Ovary (tissue), 3 donors: ENCODE measurements around the gene DOHH.

Experiments used
- EP300 ChIP-seq: sonication (generic); formaldehyde crosslinking; IDR thresholded peaks from one replicate; pipeline ENCODE4 v1.6.1; 2017; ENCODE audit warnings: antibody characterized with exemption
- POLR2A ChIP-seq: fragments of 450-650 bp; IDR thresholded peaks from one replicate; pipeline ENCODE4 v1.6.1; 2017; ENCODE audit warnings: antibody characterized with exemption, mild to moderate bottlenecking, moderate library complexity
- TF ChIP-seq, protein P1 (sequence below), 3 donors: fragments of 450-650 bp in 2 of 3; fragments of 200-600 bp in 1 of 3; IDR thresholded peaks; one replicate each; pipeline versions ENCODE4 v1.5.1 to v1.8.0; 2016 to 2022; ENCODE audit warnings: antibody characterized with exemption in 3 of 3, mild to moderate bottlenecking in 1 of 3
- donor health status: DM: no; HTN: no; CAD: no.

DNA sequence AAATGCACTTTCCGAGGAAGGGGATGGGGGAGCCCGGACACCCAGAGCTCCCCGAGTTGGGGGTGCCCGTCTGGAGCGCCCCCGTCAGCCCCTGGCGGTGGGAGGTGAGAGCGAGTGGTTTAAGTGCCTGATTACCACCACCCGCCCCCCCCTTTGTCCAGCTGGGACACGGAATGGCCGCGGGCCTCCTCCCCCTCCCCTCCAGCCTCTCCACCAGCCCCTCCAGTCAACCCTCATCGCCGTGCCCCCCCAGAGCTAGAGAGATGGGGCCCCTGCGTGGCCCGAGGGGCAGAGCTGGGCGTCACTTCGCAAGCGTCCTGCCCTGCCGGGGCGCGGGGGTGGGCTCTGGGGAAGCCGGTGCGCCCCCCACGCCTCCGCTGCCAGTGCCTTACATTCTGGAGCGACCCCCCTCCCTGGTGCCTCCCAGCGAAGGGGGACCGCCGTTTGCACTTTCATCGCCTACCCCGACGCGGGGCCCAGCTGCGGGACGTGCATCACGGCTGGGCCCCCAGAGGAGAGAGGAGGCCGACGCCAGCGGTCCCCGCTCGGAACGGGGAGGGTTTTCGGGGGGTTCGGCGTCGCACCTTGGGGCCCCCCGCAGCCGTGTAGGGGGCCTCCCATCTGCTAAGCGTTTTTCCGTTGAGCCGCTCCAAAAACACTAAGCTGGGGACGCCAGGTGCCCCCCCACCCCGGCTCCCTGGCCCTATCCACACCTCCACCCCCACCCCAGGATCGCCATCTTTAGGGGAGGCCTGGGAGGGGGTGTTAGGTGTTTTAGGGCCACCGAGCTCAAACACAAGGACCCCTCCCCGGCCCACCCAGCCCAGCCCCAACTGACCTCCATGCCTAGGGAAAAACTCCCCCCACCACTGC lies 36.5 kb downstream of the DOHH start:
- TF ChIP-seq, protein P1, sequence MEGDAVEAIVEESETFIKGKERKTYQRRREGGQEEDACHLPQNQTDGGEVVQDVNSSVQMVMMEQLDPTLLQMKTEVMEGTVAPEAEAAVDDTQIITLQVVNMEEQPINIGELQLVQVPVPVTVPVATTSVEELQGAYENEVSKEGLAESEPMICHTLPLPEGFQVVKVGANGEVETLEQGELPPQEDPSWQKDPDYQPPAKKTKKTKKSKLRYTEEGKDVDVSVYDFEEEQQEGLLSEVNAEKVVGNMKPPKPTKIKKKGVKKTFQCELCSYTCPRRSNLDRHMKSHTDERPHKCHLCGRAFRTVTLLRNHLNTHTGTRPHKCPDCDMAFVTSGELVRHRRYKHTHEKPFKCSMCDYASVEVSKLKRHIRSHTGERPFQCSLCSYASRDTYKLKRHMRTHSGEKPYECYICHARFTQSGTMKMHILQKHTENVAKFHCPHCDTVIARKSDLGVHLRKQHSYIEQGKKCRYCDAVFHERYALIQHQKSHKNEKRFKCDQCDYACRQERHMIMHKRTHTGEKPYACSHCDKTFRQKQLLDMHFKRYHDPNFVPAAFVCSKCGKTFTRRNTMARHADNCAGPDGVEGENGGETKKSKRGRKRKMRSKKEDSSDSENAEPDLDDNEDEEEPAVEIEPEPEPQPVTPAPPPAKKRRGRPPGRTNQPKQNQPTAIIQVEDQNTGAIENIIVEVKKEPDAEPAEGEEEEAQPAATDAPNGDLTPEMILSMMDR (IDR thresholded peaks at IDR 0.05), result no peak
- TF ChIP-seq POLR2A, result no peak
- no peak for TF ChIP-seq EP300
